CD1c-positive myeloid dendritic cell (primary cell): ENCODE data around the gene MAP4.
"Not testable (repeated sequence)": the region's sequence is repeated elsewhere in the genome, so short reads cannot be mapped to it uniquely, and the experiment has no call there.

ENCODE experiments used
- DNase-seq: peaks from one replicate; pipeline ENCODE4 v3.0.0-alpha.2; 2016; ENCODE audit errors: extremely low spot score

Gene MAP4

GRCh38 chr3:47897954-47898353 lies 118.3 kb downstream of the MAP4 start:
- DNase-seq, result no peak

DNA sequence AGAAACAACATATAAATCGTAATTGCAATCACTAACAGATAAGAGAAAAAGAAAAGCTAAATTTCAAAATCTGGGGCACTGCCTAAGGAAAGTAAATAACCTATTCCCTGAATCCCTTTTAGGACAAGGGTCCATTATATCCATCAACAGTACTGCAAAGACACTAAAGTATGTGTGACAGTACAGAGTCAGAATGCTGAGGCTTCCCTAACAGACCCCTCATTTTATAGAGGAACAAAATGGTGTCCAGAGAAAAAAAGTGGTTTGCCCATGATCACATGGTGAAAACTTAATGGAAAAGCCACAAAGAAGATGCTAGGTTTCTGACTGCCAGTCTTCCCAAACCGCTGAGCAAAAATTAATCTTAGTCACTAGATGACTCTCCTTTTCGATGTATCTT lies 119.5 kb downstream of the MAP4 start:
- DNase-seq, result no peak

GRCh38 chr3:47895241-47895640 lies 121.0 kb downstream of the MAP4 start:
- no peak for DNase-seq

DNA sequence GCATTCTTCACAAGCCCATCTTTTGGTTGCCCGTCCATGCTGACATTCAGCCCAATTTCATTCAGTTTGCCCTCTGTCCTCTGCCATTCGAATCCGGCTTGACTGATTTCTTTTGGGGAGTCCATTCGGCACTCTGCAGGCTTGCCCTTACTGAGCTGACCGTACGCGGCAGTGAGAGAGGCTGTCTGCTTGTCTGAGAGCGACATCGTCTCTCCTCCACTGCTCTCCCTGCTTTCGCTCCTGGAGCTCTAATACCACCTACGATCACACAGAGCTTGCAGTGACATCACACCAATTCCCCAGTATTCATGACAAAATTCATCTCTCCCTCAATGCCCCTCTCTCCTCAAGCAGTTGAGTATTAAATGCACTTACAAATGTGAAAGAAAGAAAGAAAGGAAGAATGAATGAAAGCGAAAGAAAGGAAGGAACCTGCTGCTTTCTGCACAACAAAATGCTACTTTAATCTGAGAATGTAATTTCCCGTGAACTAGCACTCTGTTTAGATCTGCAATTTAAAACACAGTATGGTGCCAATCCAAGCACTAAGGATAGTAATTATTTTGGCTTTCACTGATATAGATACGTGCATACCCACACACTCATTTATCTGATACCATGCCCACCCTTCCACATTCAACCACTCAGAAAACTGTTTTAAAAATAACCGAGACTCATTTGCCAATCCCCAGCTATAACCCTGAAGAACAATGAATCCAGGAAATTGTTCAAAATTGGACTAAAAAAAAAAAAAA lies 123.8 kb downstream of the MAP4 start:
- DNase-seq, result no peak

DNA sequence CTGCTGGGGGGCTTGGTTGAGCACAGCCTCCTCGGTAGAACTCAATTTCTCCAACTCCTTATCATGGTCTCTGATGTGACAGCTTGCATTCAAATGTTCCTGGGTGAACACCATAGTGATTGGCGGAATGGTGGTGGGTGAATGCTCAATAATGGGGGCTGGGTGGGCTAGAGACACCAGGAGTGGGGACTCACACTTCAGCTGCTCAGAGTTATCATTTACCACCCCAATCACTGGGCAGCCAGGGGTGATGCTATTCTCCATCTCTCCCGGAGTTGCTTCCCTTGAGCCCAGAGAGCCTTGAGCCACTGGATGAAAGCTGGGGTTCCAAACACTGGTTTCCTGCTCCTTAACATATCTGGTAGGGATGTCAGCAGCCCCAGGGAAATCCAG lies 124.6 kb downstream of the MAP4 start:
- no peak for DNase-seq

GRCh38 chr3:47890828-47891612 lies 125.2 kb downstream of the MAP4 start:
- DNase-seq, result no peak

GRCh38 chr3:47890126-47890827 lies 125.9 kb downstream of the MAP4 start:
- no peak for DNase-seq

DNA sequence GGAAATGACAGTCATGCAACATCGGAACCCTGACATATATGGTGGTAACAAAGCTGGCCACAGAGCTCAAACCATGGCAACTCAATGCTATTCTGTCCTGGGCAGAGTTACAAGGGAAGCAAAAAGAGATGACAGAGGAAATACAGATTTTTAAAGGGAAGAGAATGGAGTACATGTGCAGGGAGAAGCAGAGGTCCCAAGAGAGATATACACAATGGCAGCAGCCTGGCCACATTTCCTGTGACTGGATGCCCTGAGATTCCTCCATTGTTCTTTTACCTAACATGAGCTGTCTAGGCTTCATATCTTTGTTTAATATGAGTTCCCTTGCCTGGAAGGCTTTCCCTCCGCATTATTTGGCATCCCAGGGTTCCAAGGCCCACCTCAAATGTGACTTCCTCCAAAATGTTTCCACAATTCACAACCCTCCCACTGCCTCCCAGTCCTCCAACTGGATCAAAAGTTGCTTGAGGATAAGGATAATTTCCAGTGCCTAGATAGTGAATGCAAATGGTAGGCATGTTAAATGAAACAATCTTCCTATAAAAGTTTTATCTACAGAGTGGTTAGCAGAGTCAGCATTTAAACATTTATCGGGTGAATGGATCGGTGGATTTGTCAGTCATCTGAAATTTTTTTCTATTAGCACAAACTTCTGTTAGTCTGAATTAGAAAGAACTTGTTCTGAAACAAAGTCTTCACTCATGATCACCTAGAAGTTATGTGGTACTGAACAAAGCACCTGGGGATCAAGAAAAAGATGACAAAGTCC lies 127.0 kb downstream of the MAP4 start:
- DNase-seq, result no peak

- not testable (repeated sequence) for DNase-seq
Observed at GRCh38 chr3:47887991-47888390, 128.2 kb downstream of the MAP4 start.

DNA sequence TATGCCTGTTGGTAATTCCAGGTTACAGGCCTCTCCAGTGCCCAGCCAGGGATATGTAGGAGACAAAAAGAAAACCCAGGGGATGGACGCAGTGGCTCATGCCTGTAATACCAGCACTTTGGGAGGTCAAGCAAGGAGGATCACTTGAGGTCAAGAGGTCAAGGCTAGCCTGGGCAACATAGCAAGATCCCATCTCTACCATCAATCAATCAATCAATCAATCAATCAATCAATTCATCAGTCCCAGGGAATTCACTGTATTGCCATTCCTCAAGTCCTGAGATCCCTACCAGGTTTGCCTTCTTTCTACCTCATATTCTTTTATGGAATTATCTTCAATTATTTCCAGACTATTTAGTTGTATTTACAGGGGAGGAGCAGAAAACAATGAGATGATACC lies 131.0 kb downstream of the MAP4 start:
- no peak for DNase-seq

DNA sequence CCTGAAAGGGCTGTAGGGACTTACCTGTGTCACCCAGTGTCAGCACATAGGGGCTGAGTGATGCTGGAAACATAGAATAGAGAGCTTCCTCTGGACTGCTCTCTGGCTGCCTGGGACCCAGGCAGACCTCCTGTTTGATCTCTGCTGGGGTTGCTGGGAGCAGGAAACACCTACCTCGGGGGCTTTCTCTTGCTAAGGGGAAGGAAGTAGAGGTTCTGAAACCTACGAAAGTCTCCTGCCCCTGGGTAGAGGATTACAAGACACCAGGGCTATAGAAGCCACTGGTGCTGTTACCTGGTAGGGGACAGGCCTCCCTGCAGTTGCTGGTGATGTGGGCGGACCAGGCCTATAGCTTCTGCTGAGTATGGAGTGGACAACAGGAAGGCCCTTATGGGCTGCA lies 131.6 kb downstream of the MAP4 start:
- DNase-seq, result no peak

- no peak for DNase-seq
Observed at GRCh38 chr3:47882338-47882737, 133.9 kb downstream of the MAP4 start.

- no peak for DNase-seq
Observed at GRCh38 chr3:47877719-47878118, 138.5 kb downstream of the MAP4 start.

GRCh38 chr3:47877290-47877689 lies 138.9 kb downstream of the MAP4 start:
- DNase-seq, result no peak

GRCh38 chr3:47874913-47875312 lies 141.3 kb downstream of the MAP4 start:
- no peak for DNase-seq

DNA sequence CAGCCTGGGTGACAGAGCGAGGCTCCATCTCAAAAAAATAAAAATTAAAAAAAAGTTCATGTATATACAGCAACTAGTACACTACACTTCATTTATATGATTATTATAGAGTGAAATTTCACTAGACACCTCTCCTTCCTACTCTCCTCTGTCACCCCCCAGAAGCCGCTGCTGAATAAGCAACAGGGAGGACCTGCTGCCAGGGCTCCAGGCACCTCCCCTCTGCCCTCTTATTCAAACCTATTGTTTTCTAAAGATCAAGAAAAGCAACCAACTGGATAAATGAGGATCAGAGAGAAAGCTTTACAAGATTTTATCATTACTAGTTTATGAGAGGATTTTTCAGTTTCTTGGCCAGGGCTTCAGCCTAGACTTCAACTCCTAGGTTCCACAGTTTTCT lies 141.8 kb downstream of the MAP4 start:
- DNase-seq, result no peak

DNA sequence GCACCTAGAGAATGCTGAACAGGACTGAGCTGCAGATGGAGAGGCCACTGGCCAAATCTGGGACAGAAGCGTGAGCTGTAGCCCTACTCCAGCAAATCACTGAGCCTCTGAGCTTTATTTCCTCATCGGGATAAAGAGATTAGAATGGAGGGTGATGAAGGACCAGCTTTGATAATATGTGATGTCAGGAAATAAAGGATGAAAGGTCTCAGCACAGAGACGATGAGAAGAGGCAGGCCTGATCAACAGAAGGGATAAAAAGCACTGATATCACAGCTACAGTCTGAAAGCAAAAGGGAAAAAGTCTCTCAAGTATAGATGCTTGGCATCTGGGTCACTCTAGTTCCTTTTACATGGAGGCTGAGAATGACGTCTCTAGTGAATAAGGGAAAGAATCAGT lies 143.3 kb downstream of the MAP4 start:
- no peak for DNase-seq

GRCh38 chr3:47871389-47871788 lies 144.8 kb downstream of the MAP4 start:
- no peak for DNase-seq

GRCh38 chr3:47870702-47871260 lies 145.4 kb downstream of the MAP4 start:
- DNase-seq, result no peak

GRCh38 chr3:47870156-47870555 lies 146.1 kb downstream of the MAP4 start:
- no peak for DNase-seq

DNA sequence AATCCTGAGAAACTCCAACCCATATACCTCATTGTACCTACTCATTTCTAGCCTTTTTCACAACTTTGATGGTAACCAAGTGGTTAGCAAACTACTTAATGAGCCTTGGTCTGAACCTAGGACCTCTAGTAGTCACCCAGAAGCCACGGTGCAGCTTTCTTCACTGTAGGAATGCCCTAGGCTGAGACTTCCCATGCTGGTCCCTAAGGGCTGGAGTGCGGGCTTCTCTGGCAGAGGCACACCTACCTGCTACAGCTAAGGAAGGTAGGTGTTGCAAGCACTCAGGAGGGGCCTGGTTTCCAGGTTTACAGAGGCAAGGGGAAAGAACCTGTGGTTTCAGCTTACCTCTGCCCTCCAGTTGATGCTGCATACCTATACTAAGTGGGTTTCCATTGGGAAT lies 147.9 kb downstream of the MAP4 start:
- no peak for DNase-seq
